SK-N-SH (cell line): ENCODE results near the gene MARCHF10.

Experiments used
- CHD2 ChIP-seq: fragments of 150-350 bp; IDR thresholded peaks from 2 replicates; pipeline ENCODE4 v1.6.1; 2018; ENCODE audit warnings: low read length; ENCODE audit not compliant: partially characterized antibody
- ELF1 ChIP-seq: IDR thresholded peaks from 2 replicates; pipeline ENCODE4 v1.4.0; 2012
- EP300 ChIP-seq, 2 experiments: IDR thresholded peaks; 2 replicates each; pipeline versions ENCODE4 v1.4.0 to v1.6.1; 2012; ENCODE audit warnings: borderline replicate concordance in 1 of 2, low read depth in 1 of 2, low read length in 1 of 2
- GABPA ChIP-seq: IDR thresholded peaks from 2 replicates; pipeline ENCODE4 v1.4.0; 2012; ENCODE audit warnings: low read depth, mild to moderate bottlenecking
- JUND ChIP-seq: IDR thresholded peaks from 2 replicates; pipeline ENCODE4 v1.4.0; 2012
- MXI1 ChIP-seq: IDR thresholded peaks from 2 replicates; pipeline ENCODE4 v1.6.1; 2012; ENCODE audit warnings: mild to moderate bottlenecking, low read depth, low read length, improper control_type of control experiment
- POLR2AphosphoS5 ChIP-seq: IDR thresholded peaks from 2 replicates; pipeline ENCODE4 v1.6.1; 2012; ENCODE audit warnings: low read depth, low read length
- RAD21 ChIP-seq: IDR thresholded peaks from 2 replicates; pipeline ENCODE4 v1.6.1; 2012; ENCODE audit warnings: mild to moderate bottlenecking, low read length
- TEAD4 ChIP-seq: IDR thresholded peaks from 2 replicates; pipeline ENCODE4 v1.4.0; 2012; ENCODE audit warnings: mild to moderate bottlenecking, borderline replicate concordance; ENCODE audit not compliant: insufficient read depth
- YY1 ChIP-seq: IDR thresholded peaks from 2 replicates; pipeline ENCODE4 v1.4.0; 2012; ENCODE audit warnings: low read depth, mild to moderate bottlenecking
- TF ChIP-seq, protein P1 (sequence below): fragments of 200-600 bp; sonication (generic); IDR thresholded peaks from 2 replicates; pipeline ENCODE4 v1.6.1; 2017; ENCODE audit warnings: antibody characterized with exemption, mild to moderate bottlenecking, moderate library complexity
- TF ChIP-seq, protein P2 (sequence below): fragments of 150-350 bp; IDR thresholded peaks from 2 replicates; pipeline ENCODE4 v1.6.1; 2017; ENCODE audit warnings: antibody characterized with exemption, low read length, low read depth, borderline replicate concordance

DNA sequence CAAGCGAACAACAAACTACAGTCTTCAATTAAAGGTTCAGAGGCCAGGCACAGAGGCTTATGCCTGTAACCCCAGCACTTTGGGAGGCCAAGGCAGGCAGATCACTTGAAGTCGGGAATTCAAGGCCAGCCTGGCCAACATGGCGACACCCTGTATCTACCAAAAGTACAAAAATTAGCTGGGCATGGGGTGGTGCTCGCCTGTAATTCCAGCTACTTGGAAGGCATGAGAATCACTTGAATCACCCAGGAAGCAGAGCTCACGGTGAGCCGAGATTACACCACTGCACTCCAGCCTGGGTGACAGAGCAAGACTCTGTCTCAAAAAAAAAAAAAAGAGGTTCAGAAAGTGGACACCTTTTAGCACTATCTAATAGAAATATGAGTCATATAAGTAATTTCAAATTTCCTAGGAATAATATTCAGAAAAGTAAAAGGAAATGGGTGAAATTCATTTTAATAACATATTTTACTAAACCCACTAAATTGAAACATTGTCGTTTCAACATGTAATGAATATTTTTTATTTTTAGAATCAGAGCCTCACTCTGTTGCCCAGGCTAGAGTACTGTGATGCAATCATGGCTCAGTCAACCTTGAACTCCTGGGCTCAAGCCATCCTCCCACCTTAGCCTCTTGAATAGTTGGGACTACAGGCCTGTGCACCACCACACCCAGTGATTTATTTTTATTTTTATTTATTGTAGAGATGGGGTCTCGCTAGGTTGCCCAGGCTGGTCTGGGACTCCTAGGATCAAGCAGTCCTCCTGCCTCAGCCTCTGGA, 15.2 kb upstream of the MARCHF10 start:
- TF ChIP-seq EP300 (IDR thresholded peaks at IDR 0.05; ENCODE audit: borderline replicate concordance in 1 of 2, low read depth in 1 of 2, low read length in 1 of 2) (no peak), JUND (no peak), POLR2AphosphoS5 (no peak), YY1 (no peak), GABPA (no peak), RAD21 (no peak), CHD2 (no peak), ELF1 (no peak), TEAD4 (no peak), MXI1 (no peak)
- TF ChIP-seq, protein P1, sequence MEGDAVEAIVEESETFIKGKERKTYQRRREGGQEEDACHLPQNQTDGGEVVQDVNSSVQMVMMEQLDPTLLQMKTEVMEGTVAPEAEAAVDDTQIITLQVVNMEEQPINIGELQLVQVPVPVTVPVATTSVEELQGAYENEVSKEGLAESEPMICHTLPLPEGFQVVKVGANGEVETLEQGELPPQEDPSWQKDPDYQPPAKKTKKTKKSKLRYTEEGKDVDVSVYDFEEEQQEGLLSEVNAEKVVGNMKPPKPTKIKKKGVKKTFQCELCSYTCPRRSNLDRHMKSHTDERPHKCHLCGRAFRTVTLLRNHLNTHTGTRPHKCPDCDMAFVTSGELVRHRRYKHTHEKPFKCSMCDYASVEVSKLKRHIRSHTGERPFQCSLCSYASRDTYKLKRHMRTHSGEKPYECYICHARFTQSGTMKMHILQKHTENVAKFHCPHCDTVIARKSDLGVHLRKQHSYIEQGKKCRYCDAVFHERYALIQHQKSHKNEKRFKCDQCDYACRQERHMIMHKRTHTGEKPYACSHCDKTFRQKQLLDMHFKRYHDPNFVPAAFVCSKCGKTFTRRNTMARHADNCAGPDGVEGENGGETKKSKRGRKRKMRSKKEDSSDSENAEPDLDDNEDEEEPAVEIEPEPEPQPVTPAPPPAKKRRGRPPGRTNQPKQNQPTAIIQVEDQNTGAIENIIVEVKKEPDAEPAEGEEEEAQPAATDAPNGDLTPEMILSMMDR, result no peak
- TF ChIP-seq, protein P2, sequence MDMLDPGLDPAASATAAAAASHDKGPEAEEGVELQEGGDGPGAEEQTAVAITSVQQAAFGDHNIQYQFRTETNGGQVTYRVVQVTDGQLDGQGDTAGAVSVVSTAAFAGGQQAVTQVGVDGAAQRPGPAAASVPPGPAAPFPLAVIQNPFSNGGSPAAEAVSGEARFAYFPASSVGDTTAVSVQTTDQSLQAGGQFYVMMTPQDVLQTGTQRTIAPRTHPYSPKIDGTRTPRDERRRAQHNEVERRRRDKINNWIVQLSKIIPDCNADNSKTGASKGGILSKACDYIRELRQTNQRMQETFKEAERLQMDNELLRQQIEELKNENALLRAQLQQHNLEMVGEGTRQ, result no peak
